GM18517 (cell line): Measurements from ENCODE around the gene PCDHGA1.
"Not testable (repeated sequence)": the region's sequence is repeated elsewhere in the genome, so short reads cannot be mapped to it uniquely, and the experiment has no call there.

Experiments used
- ATAC-seq: cut with Tn5 transposase; IDR thresholded peaks from one replicate; pipeline ENCODE4 v1.9.1; 2021; ENCODE audit warnings: mild to moderate bottlenecking, moderate library complexity; ENCODE audit not compliant: unreplicated experiment

Gene PCDHGA1

DNA sequence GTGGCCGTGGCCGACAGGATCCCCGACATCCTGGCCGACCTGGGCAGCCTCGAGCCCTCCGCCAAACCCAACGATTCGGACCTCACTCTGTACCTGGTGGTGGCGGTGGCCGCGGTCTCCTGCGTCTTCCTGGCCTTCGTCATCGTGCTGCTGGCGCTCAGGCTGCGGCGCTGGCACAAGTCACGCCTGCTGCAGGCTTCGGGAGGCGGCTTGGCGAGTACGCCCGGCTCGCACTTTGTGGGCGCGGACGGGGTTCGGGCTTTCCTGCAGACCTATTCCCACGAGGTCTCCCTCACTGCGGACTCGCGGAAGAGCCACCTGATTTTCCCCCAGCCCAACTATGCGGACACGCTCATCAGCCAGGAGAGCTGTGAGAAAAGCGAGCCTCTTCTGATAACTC is 15.7 kb downstream of the PCDHGA1 start:
- not testable (repeated sequence) for ATAC-seq

DNA sequence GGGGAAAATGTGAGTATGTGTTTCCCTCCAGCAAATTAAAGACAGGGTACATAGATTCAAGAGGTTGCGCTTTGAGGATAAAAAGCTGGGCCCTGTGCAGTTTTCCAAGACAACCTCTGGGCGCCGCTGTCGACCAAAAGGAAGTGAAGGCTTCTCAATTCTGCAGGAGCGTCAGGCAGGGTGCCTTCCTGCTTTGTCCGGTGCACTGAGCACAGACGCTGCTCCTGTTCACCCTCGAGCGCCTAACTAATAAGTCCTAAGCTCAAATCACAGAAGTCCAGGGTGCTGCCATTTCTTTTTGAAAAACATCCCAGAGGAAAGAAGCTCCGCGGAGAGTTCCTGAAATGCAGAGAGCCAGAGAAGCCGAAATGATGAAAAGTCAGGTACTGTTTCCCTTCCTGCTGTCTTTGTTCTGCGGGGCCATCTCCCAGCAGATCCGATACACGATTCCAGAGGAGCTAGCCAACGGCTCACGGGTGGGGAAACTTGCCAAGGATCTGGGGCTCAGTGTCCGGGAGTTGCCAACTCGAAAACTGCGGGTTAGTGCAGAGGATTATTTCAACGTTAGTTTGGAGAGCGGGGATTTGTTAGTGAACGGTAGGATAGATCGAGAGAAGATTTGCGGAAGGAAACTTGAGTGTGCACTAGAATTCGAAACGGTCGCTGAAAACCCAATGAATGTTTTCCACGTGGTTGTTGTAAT is 19.8 kb downstream of the PCDHGA1 start, which contains the start of gene PCDHGB1:
Gene PCDHGB1, plus strand, starts transcription at position 183 of the 703 bp plus-strand sequence. Its CDS starts 162 bp downstream, at position 345.
- ATAC-seq: no peak

DNA sequence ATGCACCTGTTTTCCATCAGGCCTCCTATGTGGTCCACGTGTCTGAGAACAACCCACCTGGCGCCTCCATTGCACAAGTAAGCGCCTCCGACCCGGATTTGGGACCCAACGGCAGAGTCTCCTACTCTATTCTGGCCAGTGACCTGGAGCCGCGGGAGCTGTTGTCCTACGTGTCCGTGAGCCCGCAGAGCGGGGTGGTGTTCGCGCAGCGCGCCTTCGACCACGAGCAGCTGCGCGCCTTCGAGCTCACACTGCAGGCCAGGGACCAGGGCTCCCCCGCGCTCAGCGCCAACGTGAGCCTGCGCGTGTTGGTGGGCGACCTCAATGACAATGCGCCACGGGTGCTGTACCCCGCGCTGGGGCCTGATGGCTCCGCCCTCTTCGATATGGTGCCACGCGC is 21.3 kb downstream of the PCDHGA1 start:
- no peak for ATAC-seq

DNA sequence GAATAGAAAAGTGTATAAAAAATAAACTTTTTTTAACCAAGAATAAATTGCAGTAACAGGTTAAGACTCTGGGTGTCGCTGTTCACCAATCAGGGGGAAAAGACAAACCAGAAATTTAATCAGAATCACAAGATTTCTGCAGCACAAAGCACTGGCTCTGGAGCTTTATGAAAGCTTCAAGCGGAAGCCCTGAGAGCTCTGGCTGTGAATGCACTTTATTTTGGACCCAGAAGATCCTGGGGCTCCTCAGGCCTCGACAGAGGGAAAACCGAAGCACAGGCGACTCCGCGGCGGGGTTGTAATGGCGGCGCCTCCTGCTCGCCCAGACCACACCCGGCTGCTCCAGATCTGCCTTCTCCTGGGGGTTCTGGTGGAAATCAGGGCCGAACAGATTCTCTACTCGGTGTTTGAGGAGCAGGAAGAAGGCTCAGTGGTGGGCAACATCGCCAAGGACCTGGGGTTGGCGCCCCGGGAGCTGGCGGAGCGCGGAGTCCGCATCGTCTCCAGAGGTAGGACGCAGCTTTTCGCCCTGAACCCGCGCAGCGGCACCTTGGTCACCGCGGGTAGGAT is 24.7 kb downstream of the PCDHGA1 start, which contains the start of gene PCDHGA4:
Gene PCDHGA4, plus strand, starts transcription at position 122 of the 570 bp plus-strand sequence. Its CDS starts 87 bp downstream, at position 209.
- no peak for ATAC-seq

DNA sequence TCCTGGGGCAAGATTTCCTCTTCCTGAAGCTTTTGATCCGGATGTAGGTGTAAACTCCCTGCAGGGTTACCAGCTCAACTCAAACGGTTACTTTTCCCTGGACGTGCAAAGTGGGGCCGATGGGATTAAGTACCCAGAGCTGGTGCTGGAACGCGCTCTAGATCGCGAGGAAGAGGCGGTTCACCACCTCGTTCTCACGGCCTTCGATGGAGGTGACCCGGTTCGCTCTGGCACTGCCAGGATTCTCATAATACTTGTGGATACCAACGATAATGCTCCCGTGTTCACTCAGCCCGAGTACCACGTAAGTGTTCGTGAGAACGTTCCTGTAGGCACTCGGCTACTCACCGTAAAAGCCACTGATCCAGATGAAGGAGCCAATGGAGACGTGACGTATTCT is 25.3 kb downstream of the PCDHGA1 start:
- no peak for ATAC-seq

DNA sequence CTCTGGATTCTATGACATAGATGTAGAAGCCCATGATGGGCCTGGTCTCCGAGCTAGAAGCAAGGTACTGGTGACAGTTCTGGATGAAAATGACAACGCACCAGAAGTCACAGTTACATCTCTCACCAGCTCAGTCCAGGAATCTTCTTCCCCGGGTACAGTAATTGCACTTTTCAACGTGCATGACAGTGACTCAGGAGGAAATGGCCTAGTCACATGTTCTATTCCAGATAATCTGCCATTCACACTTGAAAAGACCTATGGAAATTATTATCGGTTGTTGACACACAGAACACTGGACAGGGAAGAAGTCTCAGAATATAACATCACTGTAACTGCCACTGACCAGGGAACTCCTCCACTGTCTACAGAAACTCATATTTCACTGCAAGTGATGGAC is 25.8 kb downstream of the PCDHGA1 start:
- ATAC-seq: no peak

DNA sequence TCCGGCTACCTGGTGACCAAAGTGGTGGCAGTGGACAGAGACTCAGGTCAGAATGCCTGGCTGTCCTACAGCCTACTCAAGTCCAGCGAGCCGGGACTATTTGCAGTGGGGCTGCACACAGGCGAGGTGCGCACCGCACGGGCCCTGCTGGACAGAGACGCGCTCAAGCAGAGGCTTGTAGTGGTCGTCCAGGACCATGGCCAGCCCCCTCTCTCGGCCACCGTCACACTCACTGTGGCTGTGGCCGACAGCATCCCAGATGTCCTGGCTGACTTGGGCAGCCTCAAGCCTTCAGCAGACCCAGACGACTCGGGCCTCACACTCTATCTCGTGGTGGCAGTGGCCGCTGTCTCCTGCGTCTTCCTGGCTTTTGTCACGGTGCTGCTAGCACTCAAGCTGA is 26.6 kb downstream of the PCDHGA1 start:
- ATAC-seq: no peak

DNA sequence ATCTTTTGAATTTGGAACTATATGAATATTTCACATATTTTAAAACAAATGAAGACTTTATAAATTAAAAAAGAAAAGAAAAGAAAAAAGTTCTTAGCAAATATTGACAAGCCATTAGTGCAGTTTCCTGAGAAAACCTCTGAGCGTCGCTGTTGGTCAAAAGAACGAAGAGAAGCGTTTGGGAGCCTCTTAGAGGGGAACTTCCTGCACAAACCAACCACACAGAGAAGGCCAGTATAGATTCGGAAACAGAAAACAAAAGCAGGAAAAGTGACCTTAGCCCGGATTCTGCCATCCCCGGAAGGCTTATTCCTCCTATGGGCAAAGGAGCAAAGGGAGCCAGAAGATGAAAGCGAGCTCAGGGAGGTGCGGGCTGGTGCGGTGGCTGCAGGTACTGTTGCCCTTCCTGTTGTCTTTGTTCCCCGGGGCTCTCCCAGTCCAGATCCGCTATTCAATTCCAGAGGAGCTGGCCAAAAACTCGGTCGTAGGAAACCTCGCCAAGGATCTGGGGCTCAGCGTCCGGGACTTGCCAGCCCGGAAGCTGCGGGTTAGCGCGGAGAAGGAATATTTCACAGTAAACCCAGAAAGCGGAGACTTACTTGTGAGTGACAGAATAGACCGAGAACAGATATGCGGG is 29.6 kb downstream of the PCDHGA1 start, which contains the start of gene PCDHGB2:
Gene PCDHGB2, plus strand, starts transcription at position 205 of the 637 bp plus-strand sequence. Its CDS starts 142 bp downstream, at position 347.
- peak; percentile 56 for ATAC-seq

DNA sequence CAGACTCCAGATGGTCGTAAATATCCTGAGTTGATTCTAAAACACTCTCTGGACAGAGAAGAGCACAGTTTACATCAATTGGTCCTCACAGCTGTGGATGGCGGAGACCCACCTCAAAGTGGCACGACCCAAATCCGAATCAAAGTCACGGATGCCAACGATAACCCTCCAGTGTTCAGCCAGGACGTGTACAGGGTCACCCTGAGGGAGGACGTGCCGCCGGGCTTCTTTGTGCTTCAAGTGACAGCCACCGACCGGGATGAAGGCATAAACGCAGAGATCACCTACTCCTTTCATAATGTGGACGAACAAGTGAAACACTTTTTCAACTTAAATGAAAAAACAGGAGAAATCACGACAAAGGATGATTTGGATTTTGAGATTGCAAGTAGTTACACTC is 30.4 kb downstream of the PCDHGA1 start:
- ATAC-seq: no peak

DNA sequence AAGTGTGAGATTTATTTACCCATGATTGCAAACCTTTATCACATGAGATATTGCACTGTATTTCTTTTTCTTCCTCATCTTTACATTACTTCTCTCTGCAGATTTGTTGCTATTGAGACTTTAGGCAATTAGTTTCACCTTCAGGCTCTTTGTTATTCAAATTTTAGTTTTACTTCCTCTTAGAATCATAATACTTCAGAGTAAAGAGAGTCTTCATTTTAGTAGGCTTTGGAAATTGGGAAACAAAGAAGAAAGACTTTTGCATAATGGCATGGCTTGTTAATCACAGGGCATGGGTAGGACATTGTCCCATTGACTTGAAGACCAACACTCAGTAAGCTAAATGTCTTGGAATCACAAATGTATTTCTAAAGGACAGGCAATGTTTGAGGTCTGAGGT is 32.4 kb downstream of the PCDHGA1 start:
- no peak for ATAC-seq

DNA sequence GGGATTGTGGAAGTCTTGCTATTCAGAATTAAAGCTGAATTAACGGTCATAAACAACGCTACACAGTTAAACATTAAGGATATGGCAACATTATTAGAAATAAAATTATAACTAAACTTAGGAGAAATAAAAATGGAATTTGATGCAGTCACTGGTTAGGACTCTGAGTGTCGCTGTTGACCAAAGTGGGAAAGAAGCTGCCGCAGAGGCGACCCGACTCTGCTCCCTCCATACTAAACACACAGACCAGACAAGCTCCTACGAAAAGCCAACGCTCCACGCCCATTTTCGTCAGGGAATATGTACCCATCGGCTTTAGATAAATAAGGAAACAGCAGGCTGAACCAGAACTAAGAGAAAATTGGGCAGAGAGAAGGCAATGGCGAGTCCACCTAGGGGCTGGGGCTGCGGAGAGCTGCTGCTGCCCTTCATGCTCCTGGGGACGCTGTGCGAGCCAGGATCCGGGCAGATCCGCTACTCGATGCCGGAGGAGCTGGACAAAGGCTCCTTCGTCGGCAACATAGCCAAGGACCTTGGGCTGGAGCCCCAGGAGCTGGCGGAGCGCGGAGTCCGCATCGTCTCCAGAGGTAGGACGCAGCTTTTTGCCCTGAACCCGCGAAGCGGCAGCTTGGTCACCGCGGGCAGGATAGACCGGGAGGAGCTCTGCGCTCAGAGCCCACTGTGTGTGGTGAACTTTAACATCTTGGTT is 33.8 kb downstream of the PCDHGA1 start, which contains the start of gene PCDHGA5:
Gene PCDHGA5, plus strand, starts transcription at position 211 of the 709 bp plus-strand sequence. Its CDS starts 169 bp downstream, at position 380.
- ATAC-seq: no peak

DNA sequence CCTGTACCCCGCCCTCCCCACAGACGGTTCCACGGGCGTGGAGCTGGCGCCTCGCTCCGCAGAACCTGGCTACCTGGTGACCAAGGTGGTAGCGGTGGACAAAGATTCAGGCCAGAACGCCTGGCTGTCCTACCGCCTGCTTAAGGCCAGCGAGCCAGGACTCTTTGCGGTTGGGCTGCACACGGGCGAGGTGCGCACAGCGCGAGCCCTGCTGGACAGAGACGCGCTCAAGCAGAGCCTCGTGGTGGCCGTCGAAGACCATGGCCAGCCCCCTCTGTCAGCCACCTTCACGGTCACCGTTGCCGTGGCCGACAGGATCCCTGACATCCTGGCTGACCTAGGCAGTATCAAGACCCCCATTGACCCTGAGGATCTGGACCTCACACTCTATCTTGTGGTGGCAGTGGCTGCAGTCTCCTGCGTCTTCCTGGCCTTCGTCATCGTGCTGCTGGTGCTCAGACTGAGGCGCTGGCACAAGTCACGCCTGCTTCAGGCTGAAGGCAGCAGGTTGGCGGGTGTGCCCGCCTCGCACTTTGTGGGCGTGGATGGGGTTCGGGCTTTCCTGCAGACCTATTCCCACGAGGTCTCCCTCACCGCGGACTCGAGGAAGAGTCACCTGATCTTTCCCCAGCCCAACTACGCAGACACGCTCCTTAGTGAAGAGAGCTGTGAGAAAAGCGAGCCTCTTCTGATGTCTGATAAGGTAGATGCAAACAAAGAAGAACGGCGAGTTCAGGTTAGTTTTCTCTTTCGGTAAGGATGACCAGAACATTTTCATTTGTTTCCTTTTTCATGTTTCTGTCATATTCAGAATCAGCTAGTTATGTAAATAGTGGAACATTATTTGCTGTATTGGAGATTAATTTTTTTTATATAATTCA is 35.9 kb downstream of the PCDHGA1 start:
- no peak for ATAC-seq

DNA sequence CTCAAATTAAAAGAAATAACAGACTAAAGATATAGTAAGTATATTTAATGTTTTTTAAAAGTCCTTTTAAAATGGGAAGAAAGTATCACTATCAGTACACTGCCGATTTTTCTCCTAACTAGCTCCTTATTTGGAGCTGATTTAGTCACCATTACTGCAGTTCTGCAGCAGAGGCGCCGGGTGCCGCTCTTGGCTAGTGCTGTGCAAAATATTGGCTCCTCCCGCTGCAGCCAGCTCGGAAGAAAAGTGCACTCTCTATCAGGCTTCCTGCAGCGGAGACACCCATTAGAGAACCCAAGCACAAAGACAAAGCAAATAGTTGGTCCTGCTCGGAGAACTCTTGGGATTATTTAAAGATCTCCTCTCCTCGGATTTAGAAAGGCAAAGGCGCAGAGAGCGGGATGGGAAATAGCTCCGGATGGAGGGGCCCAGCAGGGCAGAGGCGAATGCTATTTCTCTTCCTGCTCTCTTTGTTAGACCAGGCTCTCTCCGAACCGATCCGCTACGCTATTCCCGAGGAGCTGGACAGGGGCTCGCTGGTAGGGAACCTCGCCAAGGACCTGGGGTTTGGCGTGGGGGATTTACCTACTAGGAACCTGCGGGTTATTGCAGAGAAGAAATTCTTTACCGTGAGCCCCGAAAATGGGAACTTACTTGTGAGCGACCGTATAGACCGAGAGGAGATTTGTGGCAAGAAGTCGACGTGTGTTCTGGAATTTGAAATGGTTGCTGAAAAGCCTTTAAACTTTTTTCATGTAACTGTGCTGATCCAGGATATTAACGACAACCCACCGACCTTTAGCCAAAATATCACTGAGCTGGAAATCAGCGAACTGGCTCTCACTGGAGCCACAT is 39.9 kb downstream of the PCDHGA1 start, which contains the start of gene PCDHGB3:
Gene PCDHGB3, plus strand, starts transcription at position 249 of the 855 bp plus-strand sequence. Its CDS starts 153 bp downstream, at position 402.
- ATAC-seq: peak; percentile 90

DNA sequence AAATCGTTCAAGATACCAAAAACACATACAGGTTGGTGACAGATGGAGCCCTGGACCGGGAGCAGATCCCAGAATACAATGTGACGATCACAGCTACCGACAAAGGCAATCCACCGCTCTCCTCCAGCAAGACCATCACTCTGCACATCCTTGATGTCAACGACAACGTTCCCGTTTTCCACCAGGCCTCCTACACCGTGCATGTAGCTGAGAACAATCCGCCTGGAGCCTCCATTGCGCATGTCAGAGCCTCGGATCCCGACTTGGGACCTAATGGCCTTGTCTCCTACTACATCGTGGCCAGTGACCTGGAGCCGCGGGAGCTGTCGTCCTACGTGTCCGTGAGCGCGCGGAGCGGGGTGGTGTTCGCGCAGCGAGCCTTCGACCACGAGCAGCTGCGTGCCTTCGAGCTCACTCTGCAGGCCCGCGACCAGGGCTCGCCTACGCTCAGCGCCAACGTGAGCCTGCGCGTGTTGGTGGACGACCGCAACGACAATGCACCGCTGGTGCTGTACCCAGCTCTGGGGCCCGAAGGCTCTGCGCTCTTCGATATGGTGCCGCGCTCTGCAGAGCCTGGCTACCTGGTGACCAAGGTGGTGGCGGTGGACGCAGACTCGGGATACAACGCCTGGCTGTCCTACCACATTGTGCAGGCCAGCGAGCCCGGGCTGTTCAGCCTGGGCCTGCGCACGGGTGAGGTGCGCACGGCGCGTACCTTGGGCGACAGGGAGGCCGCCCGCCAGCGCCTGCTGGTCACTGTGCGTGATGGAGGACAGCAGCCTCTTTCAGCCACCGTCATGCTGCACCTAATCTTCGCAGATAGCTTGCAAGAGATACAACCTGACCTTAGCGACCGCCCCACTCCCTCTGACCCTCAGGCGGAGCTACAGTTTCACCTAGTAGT is 41.5 kb downstream of the PCDHGA1 start:
- no peak for ATAC-seq

DNA sequence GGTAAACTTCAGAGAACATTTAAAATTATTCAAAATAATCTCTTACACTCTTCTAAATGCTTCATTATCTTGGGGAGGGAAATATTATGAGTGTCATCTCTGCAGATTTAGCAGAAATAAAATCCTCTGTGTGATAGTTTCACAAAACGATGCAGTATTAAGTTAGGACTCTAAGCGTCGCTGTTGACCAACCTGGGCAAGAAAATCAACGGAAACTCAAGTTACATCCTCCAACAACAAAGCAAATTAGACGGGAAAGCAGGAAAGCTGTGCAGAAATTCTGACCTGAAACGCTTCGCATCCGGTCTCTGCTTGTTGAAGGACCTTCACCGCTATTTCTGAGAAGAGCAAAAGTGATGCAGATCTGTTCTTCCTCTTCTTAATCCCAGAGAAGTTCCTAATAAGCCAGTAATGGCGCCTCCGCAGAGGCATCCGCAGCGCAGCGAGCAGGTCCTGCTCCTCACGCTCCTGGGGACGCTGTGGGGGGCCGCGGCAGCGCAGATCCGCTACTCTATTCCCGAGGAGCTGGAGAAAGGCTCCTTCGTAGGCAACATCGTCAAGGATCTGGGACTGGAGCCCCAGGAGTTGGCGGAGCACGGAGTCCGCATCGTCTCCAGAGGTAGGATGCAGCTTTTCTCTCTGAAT is 43.5 kb downstream of the PCDHGA1 start, which contains the start of gene PCDHGA6:
Gene PCDHGA6, plus strand, starts transcription at position 219 of the 645 bp plus-strand sequence. Its CDS starts 193 bp downstream, at position 412.
- no peak for ATAC-seq

DNA sequence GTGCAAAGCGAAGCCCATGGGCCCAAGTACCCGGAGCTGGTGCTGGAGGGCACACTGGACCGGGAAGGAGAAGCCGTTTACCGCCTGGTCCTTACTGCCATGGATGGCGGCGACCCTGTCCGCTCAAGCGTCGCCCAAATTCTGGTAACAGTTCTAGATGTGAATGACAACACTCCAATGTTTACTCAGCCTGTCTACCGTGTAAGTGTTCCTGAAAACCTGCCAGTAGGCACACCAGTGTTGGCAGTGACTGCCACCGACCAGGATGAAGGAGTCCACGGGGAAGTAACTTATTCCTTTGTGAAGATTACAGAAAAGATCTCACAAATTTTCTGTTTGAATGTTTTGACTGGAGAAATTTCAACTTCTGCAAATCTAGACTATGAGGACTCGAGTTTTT is 44.3 kb downstream of the PCDHGA1 start:
- ATAC-seq: no peak

DNA sequence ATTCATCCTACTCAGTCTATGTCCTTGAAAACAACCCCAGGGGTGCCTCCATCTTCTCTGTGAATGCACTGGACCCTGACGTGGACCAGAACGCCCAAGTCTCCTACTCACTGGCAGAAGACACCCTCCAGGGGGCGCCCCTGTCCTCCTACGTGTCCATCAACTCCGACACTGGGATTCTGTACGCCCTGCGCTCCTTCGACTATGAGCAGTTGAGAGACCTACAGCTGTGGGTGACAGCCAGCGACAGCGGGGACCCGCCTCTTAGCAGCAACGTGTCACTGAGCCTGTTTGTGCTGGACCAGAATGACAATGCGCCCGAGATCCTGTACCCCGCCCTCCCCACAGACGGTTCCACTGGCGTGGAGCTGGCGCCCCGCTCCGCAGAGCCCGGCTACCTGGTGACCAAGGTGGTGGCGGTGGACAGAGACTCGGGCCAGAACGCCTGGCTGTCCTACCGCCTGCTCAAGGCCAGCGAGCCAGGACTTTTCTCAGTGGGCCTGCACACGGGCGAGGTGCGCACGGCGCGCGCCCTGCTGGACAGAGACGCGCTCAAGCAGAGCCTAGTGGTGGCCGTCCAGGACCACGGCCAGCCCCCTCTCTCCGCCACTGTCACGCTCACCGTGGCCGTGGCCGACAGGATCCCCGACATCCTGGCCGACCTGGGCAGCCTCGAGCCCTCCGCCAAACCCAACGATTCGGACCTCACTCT is 45.3 kb downstream of the PCDHGA1 start:
- not testable (repeated sequence) for ATAC-seq
